PFSK-1 (cell line): ENCODE results near the gene BCL7C.

Experiments
- POLR2AphosphoS5 ChIP-seq: IDR thresholded peaks from 2 replicates; pipeline ENCODE4 v1.6.1; 2012; ENCODE audit warnings: low read depth, mild to moderate bottlenecking, control low read depth, low read length, moderate library complexity
- REST ChIP-seq, 2 experiments: IDR thresholded peaks; 2 replicates each; pipeline versions ENCODE4 v1.6.1 to v1.8.0; 2011 to 2012; ENCODE audit warnings: low read depth in 2 of 2, low read length in 2 of 2, control low read depth in 1 of 2, inconsistent platforms in 1 of 2, mild to moderate bottlenecking in 1 of 2, moderate library complexity in 1 of 2; ENCODE audit not compliant: insufficient read depth in 1 of 2

GRCh38 chr16:30923554-30924075 is 29.7 kb upstream of the BCL7C start, which contains the start of gene FBXL19:
- TF ChIP-seq POLR2AphosphoS5 (no peak), REST (IDR thresholded peaks at IDR 0.05; ENCODE audit: insufficient read depth in 1 of 2, low read depth in 2 of 2, low read length in 2 of 2) (no peak)
